ENCODE measurements around the gene KDM4B.

Gene KDM4B

DNA sequence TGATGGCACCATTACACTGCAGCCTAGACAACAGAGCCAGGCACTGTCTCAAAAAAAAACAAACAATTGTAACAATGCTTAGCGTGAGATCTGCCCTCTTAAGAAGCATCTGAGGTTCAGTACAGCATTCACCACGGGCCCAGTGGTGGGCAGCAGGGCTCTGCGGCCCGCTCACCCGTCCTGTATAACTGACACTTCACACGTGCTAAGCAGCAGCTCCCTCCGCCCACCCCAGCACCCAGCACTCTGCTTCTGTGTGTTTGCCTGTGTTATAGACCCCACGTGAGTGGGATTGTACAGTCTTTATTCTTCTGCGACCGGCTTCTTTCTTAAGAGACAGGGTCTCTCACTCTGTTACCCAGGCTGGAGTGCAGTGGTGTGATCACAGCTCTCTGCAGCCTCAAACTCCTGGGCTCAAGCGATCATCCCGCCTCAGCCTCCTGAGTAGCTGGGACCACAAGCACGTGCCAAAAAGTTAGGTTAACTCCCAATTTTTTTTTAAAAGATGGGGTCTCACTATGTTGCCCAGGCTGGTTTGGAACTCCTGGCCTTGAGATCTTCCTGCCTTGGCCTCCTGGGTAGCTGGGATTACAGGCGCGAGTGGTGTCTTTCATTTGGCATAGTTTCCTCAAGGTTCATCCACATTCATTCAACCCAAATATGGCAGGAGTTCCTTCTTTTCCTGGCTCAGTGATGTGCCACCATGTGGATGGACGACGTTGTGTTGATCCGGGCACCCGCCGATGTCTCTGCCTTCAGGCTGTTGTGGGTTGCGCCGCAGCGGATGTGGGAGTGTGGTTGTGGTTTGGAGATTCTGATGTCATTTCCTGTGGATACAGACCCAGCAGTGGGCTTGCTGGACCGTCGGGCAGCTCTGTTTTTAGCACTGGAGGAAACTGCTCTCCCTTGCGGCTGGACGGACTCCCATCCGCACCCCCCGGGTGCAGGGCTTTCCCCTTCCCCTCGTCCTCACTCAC, 170.0 kb downstream of the KDM4B start:
- H3K27ac ChIP-seq = no peak overlapping the region
- TF ChIP-seq ZFX (IDR thresholded peaks at IDR 0.05) = no peak
- TF ChIP-seq, protein P1, sequence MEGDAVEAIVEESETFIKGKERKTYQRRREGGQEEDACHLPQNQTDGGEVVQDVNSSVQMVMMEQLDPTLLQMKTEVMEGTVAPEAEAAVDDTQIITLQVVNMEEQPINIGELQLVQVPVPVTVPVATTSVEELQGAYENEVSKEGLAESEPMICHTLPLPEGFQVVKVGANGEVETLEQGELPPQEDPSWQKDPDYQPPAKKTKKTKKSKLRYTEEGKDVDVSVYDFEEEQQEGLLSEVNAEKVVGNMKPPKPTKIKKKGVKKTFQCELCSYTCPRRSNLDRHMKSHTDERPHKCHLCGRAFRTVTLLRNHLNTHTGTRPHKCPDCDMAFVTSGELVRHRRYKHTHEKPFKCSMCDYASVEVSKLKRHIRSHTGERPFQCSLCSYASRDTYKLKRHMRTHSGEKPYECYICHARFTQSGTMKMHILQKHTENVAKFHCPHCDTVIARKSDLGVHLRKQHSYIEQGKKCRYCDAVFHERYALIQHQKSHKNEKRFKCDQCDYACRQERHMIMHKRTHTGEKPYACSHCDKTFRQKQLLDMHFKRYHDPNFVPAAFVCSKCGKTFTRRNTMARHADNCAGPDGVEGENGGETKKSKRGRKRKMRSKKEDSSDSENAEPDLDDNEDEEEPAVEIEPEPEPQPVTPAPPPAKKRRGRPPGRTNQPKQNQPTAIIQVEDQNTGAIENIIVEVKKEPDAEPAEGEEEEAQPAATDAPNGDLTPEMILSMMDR (conservative IDR thresholded peaks at IDR 0.05) = no peak

DNA sequence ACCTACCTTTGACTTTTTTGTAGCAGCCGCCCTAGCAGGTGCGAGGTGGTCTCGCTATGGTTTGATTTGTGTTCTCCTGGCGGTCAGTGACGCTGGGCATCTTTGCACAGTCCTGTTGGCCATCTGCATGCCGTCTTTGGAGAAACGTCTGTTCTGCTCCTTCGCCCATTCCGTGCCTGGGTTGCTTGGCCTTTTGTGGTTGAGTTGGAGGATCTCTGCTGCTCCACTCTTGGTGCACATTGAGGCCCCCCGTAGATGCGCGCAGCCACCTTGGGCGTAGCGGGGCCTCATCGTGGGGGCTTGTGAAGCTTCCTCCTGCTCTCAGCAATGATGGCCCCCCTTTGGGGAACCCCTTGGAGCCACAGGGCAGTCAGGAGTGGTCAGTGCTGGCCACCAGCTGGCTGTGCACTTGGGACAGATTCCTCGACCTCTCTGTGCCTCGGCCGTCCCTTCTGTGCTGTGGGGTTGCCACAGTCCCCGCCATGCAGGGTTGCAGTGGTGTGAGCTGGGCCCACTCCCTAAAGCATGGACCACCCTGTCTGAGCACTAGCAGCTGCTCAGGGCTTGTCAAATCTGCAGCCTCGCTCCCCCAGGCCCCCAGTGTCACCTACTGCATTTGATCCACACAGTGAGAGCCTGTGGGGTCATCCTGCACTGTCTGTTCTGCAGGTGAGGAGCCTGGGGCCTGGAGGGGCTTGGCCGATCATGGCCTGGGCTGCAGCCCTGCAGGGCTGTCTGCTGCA, 170.8 kb downstream of the KDM4B start:
- TF ChIP-seq, protein P1 (conservative IDR thresholded peaks at IDR 0.05) = no peak
- H3K27ac ChIP-seq = no peak overlapping the region

DNA sequence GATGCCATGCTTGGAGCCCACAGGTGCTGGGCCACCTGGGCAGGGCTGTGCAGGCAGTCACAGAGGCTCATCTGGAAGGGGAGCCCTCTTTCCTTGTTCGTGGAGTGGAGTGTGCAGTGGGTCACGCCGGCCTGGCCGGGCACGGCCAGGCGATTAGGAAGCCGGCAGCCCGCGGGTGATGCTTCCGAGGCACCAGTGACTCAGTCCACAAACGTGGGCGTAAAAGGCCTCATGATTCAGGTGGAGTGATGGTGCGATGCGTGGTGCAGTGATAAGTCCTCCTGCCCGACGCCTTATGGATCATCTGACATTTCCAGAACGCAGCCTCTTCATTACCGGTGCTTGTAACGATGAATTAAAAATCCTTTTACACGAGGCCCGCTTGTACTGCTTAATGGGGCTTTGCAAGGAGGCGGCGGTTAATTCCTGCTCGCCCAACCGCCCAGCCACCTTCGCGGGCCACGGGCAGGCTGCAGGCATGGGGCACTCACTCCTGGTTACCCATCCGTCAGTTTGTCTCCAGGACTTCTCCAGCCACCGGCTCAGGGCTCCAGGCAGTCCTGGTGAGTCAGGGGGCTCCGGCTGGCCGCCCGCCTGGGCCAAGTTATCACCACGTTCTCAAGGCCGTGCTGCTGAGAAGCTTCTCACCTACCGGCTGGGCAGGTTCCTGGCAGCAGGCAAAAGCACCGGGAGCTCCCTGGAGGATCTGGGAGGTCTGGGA, 172.4 kb downstream of the KDM4B start:
- H3K27ac ChIP-seq = no peak overlapping the region
- TF ChIP-seq, protein P1 (conservative IDR thresholded peaks at IDR 0.05) = no peak
- no peak for TF ChIP-seq ZFX (IDR thresholded peaks at IDR 0.05)

DNA sequence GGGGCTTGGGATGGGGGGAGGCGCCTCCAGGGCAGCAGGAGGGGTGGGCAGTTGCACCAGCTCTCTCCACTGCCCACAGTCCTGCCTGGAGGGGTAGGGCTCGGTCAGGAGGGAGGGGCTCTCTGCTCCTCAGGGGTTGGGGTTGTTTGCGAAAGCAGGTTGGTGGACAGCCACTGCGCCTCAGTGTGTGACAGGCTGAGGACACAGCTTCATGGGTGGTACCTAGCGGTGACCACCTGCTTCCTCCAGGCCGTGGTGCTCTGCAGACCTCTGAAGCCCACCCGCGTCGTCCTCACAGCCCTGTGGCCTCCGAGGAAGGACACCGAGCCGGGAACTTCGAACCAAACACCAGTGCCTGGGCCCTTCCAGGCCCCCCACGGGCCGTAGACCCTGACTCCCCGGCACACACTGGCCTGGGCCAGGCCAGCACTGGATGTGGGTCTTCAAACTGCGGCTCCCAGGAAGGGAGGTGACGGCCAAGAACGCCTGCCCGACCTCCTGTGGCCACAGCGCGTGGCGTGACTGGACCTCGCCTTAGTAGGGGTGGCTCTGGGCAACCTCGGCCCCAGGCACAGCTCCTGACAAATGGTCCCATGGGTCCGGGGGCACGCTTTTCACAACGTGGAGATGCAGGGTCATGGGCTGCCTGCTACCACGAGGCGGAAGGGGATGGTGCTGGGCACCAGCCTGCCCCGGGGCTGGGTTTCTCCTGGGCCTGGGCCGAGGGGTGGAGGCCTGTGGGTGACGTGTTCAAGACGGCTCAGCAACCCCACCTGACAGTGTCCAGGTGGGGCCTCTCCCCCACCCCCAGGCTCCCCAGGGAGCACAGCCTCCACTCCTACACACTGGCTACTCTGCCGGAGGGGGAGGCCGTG, 173.2 kb downstream of the KDM4B start:
- no peak overlapping the region for H3K27ac ChIP-seq
- TF ChIP-seq ZFX (IDR thresholded peaks at IDR 0.05) = no peak
- TF ChIP-seq, protein P1 (conservative IDR thresholded peaks at IDR 0.05) = no peak

DNA sequence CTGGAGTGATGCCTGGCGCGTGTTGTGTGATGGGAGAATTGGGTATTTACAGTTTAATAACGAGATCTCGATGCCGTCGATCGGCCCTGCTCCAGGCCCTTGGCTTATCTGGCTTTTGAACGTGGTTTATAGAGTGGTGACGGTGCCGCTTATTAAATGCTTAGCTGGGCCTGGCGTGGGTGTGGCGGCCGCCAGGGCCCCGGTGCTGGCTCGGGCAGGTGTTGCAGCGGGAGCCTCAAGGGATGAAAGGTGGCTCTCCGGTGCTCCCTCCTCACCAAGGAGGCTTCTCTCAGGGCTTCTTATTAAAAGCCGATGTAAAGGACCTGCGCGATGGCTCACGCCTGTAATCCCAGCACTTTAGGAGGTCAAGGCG, 173.8 kb downstream of the KDM4B start:
- TF ChIP-seq, protein P1 (conservative IDR thresholded peaks at IDR 0.05) = no peak
- TF ChIP-seq ZFX (IDR thresholded peaks at IDR 0.05) = no peak
- H3K27ac ChIP-seq = no peak overlapping the region

DNA sequence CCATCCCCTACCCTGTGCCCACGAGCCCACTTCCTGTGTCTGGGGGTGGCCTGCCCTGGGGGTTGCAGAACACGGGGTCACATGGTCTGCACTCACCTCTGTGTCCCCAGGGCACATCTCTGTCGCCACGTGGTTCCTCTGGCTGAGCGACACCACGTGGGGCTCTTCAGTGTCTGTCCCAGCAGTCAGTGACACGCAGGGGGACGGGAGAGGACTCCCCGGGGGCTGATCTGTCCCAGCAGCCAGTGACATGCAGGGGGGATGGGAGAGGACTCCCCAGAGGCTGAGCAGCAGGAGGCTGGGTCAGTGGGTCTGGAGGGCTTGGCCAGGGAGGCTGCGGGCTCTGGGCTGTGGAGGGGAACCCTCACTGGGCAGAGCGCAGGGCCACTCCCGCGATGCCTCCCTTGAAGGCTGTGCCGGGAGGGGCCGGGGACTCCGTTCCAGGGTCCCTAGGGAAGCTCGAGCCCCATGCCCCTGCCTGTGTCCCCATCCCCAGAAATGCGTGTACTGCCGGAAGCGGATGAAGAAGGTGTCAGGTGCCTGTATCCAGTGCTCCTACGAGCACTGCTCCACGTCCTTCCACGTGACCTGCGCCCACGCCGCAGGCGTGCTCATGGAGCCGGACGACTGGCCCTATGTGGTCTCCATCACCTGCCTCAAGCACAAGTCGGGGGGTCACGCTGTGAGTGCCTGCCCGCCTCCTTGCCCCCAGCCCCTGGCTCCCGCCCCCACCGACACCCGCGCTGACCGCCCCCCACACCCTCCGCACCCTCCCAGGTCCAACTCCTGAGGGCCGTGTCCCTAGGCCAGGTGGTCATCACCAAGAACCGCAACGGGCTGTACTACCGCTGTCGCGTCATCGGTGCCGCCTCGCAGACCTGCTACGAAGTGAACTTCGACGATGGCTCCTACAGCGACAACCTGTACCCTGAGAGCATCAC, 174.8 kb downstream of the KDM4B start:
- no peak overlapping the region for H3K27ac ChIP-seq
- TF ChIP-seq, protein P1 (conservative IDR thresholded peaks at IDR 0.05) = no peak
- no peak for TF ChIP-seq ZFX (IDR thresholded peaks at IDR 0.05)

Measured in C4-2B (cell line).